Activated CD4-positive, alpha-beta T cell treated with anti-CD3 and anti-CD28 coated beads, Interleukin-2, amount 50 U/mL, for 4 hours (primary cell): Measurements from ENCODE around the gene AP5B1.

ENCODE experiments used
- DNase-seq, 2 experiments: peaks; one replicate each; pipeline ENCODE4 v3.0.0-alpha.2; 2020

Gene AP5B1

DNA sequence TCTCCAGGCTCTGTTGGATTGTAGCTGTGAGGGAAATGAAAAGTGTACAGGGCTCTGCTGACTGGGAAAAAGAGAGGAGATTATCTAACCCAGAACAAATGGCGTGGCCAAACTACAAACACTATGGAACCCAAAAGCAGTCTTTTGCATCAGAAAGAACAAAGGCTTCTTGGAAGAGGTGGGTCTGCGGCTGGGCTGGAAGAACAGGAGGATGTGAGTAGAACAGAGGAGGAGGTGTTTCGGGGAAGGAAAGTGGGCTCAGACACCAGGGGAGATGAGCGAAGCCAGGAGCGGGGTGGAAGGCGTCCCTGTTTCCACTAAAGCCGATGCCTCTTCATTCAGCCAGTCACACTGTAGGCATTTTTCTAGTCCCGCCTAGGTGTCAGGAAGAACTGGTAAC is 18.1 kb upstream of the AP5B1 start:
- no peak for DNase-seq

DNA sequence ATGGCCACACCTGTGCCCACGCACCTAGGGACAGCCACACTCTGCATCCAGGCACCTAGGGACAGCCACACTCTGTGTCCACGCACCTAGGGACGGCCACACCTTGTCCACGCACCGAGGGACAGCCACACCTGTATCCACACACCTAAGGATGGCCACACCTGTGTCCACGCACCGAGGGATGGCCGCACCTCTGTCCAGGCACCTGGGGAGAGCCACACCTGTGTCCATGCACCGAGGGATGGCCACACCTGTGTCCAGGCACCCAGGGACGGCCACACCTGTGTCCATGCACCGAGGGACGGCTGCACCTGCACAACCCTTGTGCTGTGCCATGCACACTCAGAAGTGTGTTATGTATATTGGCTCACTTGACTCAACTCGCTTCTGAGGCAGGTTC is 16.9 kb upstream of the AP5B1 start:
- DNase-seq, result no peak

DNA sequence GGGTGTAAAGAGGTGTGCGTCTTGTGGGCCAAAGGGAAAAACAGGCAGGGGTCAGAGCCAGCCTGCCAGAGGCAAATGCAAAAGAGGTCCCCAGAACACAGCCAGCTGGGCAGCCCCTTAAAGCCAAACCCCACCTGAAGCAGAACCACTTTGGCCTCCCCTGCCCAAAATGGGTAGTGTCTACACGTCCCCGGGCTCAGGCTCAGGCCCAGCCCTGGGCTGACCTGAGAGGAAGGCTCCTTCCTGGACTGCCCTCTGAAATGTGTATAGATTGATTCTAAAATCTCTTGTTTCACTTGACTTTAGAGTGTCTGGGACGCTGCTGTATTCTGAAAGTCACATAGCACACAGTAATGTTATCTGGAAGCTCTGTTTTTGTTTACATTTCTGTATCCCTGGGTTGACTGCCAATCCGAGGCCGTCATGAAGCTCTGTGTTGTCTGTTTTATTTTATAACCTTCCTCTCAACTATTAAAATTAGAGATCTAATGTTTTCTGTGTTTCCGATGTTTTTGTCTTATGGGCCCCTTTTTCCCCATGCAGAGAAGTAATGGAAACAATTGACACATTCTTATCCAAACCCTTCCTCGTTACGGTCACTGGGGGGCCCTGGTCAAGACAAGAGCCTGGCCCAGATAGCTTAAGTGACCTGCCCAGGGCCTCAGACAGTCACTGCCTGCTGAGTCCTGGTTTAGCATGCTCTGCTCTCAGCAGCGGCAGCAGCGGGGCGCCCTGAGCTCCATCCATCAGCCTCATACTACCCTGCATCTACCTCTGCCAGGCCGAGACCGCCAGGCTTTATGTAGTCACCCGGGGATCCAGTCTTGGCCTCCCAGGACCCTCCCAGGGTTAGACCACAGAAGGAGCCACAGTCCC is 16.2 kb upstream of the AP5B1 start:
- no peak for DNase-seq

DNA sequence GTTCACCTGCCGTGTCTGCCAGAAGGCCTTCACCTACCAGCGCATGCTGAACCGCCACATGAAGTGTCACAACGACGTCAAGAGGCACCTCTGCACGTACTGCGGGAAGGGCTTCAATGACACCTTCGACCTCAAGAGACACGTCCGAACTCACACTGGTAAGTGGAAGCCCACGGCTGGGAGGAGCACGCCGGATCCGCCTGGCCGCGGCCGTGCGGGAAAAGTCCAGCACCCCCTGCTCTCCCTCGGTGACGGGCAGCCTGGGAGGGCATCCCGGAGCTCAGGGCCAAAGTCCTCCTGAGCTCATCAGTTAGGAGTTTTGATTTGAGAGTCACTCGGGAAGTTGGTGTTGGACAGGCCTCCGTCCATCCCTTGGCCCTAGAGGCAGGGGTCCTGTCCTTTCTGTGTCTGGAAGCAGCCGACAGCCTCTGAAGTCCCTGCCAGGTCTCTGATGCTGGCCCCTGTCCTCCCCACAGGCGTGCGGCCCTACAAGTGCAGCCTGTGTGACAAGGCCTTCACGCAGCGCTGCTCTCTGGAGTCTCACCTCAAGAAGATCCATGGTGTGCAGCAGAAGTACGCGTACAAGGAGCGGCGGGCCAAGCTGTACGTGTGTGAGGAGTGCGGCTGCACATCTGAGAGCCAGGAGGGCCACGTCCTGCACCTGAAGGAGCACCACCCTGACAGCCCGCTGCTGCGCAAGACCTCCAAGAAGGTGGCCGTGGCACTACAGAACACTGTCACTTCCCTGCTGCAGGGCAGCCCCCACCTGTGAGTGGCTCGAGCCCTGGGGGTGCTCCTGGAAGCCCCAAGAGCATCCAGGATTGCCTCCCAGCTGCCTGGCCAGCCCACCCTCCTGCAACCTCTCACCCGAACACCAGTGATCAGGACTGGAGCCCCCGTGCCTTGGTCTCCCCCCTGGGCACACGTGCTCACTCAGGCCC is 14.1 kb upstream of the AP5B1 start:
- no peak for DNase-seq

DNA sequence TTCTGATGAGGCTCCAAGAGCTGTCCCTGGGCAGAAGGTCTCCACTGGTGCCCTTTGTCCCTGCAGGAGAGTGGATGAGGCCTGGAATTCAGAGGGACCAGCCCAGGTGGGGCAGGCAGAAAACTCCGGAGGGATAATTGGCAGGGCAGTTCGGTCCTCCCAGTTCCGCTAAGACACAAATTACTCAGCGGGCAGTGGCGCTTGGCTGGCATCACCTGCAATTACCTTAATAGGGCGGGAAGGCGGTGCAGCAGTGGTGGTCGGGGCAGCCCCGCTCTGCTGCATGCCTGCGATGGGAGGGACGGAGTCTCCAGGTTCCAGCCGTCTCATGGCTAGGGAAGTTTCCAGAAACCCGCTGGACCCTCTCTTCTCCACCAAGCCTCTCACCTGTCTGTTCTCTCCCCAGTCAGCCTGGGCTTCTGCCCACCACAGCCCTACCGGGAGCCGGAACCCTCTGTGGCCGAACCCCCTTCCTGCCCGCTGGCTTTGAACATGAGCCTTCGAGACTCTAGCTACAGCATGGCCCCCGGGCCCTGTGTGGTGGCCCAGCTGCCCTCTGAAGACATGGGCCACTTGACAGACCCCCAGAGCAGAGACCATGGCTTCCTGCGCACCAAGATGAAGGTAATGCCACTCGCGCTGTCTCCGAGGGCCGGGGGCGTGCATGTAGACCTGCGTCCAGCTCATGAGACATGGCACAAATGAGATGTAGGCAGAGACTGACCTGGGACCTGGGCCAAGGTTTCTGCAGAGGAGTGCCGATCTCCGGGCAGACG is 13.0 kb upstream of the AP5B1 start:
- DNase-seq, result no peak

DNA sequence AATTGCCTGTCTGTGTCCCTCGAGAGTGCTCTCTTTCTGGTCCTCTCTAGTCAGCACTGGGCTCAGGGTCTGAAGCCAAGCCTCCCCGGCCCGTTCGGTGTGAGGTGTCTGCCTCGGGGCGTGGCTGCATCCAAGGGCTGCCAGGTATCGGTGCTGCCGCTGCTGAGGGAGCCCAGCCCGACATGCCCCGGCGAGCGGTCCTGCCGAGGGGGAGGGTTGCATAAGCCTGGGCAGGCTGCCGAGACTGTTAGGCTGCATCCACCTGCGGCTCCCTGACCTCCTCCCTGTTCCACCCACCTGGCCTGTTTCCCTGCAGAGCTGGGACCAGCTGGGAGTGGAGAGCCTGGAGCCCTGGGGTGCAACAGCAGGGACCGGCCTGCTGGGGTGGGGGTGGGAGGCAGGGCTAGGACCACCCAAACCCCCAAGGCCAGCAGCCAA is 12.4 kb upstream of the AP5B1 start:
- DNase-seq, result no peak

DNA sequence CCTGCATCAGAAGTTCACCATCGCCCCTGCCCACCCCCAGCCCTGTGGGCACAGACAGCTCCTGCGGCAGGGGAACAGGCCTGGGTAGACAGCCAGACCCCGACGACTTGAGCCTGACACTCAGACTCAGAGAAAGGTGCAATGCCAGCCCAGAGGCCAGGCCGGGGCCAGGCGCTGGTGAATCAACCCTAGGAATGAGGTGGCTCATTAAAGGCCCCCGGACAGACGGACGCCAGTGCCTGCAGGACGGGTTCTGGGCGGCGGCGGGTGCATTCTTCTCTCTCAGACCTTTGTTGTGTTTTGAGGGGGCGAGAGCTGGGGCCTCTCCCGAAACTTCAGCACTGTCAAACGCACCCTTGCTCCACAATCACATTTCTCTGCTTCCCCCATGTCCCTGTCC is 11.7 kb upstream of the AP5B1 start:
- DNase-seq, result no peak

DNA sequence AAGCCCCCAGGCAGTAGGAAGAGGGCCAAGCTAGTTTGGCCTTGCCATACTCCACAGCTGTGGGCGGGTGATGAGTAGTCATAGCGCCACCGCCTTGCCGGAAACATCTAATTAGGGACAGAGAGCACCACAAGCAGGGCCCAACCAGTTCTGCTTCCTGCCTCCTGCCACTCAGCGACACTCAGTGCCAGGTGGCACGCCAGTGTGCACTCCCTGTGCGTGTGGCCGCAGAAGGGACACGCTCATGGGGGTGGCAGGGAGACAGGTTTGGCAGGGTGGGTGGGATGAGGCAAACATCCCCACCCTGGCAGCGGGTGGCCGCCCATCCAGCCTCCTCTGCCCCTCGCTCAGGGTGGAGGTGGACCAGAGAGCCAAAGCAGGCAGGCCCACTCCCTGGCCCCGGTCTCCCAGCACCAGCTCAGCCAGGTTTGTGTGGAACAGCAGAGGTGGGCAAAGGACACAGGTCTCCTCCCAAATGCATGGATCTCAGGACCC is 11.0 kb upstream of the AP5B1 start:
- DNase-seq, result no peak

DNA sequence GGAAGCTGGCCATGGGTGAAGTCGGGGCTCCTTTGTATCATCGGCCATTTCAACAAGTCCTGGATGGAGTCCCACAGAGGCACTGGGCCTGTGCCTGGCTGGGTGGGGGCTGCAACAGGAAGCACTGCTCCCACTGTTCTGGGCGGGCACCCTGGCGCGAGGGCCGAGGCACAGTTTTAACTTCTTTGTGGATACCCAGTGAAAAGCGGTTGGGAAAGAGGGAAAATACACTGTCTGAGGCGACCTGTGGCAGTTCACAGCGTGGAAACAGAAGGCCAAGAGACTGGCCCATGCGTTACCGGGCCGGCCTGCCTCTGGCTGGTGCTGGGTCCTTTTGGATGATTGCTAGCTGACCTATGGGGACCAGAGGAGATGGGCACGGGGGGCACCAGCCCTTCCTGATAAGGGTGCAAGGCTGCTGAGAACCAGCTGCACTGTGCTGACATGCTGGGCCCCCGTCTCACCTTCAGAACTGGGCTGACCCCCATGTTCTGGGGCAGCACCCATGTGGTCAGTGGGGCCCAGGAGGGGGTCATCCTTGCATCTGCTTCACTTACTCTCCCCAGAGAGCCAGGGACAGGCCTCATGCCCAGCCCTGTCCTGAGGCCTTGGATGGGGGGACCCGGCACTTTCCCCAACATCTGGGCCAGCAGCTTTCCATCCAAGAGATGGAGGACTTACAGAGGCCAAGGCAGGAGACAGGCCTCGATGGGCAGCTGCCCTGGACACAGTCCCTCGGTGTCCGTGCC is 10.3 kb upstream of the AP5B1 start:
- no peak for DNase-seq

DNA sequence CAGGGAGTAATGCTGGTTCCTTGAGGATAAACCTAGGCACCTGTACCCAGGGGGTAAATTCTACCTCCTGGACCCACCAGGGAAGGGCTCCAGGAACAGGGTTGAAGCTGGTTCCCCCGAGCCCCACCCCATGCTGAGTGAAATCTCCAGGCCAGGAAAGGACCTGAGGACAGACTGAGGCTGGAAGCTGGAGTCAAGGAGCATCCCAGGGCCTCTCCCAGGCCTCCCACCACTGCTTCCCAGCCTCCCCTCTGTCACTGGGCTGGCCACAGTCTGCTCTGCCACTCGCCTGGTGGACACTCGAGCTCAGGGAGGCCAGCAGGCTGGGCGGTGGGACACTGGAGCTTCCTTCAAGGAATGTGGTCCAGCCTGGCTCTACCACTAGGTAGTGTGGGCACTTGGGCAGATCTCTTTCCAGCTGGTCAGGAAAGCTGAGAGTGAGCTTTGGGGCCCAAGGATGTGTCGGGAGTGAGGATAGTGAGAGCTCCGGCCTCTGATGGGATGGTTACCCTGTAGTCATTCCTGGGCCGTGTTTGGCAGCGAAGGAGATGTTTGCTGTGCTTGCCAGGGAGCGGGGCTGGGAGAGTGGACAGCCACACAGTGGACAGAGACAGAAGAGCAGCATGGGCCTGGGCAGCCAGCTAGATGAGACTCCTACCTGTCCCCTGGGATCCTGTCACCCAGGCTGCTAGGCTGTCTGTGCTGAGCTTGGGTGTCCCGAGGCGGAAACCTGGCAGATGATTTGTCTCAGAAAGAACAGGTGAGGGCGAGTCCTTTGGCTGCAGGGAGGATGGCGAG is 9.5 kb upstream of the AP5B1 start:
- DNase-seq, result no peak

DNA sequence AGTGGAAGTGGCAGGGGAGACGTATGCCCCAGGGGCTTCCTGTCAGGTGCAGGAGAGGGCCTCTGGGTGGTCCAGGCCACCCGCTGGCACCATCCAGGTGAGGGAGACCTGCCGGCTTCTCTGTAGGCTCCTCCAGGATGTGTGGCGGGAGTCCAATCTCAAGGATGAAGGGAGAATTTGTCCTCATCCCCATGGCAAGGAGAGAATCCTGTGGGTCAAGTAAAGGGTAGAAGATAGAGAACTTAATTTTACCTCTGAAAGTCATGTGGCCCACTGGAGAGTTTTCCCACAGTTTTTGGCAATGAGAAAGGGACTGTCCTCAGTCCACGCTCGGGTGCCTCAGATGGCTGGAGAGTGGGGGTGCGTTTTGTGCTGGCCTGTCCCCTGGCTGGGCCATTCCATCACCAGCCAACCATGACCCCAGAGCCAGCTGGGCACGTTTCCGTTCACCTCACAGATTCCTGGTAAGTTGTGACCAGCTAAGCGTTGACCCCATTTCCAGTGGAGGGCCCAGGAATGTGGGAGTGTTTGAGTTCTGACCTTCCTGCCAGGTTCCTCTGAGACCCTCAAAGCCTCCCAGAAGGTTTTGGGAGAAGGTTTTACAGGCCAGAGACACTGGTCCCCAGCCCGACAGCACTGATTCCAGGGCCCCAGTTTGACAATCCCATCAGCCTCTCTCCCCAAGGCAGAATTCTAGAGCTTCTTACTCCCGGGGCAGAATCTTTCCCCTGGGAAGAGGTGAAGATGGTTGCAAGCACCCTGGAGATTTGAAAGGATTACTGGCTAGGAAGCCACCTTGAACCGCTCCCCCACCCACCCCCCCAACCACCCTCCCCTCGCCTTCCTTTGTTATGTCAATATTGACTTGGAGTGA is 8.7 kb upstream of the AP5B1 start:
- no peak for DNase-seq

DNA sequence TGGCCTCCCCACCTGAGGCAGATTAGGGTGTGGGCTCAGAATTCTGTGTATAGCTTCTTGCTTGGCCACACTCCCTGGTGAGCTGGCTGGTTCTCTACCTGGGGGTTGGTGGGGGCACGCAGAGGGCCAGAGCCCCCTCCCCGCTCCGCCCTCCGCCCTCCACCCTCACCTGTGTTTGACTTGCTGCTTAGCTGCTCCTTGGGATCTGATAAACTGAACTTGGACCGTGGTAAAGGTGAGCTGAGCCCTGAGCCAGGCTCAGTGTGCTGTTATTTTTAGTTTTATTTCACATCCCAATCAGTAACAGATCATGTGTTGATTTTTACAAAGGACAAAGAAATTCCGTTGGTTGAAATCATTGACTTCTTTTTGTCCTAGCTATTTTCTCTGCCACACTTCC is 8.0 kb upstream of the AP5B1 start:
- no peak for DNase-seq

DNA sequence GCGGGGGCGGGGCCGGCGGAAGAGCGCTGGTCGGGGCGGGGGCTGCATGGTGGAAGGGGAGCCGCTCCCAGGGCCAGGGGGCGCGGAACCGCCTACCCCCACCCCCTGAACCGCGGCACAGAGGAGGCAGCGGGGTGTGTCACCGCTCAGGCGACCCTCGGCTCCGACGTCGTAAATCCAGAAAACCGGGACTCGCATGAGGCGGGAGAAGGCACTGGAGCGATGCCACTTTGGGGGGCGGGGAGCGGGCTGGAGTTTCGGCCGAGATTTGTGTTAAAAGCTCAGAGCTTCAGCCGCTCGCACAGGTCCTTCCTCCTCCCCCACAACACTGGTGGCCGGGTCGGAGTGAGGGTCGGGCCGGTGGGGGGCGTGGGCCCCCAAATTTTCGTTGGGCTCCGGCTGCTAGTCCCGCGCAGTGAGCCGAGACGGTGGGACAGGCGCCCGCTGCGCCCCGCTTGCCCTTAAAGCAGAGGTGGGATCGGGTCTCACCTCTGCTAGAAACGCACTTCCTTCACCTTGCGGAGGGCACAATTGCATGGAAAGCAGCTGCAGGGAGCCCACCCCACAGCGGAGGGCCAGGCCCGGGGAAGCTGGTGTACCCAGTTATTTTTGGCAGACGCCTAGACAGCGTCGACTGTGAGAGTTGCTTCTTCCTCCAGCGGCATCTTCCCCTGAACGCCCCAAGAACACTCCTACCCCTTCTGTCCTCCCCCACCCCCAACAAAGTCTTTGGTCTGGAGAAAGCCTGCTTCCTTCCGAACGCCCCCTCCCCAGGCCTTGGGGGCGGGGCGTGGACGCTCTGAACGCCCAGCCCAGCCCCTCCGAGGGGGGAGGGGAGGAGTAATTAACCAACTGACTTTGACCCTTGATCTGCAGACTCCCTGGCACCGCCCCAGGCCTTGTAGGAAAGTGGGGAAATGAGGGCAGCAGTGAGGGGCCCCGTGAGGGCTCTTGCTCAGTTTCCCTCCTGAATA is 7.2 kb upstream of the AP5B1 start:
- no peak for DNase-seq

DNA sequence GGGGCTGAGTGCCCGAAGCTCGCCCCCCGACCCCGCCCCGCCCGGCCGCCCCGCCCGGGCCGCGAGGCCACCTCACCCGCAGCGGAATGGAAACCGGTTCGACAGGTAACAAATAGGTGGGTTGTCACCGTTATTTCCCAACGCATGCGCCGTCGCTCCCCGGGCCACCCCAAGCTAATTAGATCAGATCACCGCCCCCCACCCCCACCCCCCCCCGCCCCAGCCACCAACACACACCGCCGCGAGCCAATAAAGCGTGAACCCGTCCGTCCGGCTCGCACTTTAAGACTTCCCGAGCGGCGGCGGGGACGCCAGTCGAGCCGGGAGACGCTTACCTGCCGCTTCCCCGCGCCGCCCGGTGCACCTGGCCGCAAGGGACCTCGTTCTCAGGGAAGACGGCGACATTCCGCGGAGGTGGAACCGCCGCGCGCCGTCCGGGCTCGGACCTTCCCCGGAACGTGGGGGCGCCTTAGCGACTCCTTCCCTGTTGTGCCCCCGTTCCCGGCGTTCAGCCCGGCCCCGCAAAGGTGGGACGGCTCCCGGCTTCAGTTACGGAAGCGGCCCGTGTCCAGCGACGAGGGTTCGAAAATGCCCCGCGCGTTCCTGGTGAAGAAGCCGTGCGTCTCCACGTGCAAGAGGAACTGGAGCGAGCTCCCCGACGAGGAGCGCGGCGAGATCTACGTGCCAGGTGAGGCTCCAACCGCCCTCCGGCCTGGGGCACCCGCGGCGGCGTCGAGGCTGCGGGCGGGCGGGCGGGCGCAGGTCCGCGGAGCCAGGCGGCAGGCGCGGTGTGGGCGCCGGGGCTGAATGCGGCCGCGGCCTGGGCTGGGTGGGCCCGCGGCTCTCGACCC is 6.2 kb upstream of the AP5B1 start, which contains the start of gene OVOL1:
Gene OVOL1 (plus strand): TSS at position 278 of the 851 bp plus-strand sequence. CDS start 311 bp downstream, at position 589.
- DNase-seq, result peak; percentile 27 to 49

DNA sequence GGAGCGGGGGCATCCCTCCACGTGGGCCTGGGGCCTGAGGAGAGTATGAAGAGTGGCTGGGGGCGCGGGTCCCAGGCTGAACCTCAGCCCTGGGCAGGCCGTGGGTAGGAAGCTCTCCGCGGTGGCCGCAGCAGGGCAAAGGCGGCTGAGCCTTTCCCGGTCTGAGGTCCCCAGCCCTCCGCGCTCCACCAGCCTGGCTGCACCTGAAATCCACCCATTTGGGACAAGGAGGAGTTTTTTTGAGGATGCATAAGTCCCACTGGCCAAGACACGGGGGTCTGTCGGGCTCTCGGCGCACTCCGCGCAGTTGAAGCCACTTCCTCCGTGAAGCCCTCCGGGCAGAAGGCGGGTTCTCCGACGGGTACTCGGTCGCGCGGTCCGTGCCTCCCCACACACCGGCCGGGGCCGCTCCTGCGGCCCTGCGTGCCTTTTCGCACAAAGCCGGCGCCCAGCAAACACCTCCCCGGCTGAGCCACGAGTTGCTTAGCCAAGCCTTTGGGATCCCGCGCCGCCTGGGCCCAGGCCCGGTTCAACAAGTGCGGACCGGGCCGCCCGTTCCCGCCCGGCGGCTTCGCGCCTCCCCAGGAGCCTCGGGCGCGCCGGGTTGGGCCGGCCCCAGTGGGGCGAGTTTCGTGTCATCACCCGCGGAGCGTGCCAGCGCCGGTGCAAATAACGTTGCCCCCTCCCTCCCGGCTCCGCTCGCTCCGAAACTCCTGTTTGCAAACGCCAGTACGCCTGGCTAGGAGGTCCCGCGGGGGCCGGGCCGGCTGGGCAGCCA is 5.4 kb upstream of the AP5B1 start:
- DNase-seq, result no peak

DNA sequence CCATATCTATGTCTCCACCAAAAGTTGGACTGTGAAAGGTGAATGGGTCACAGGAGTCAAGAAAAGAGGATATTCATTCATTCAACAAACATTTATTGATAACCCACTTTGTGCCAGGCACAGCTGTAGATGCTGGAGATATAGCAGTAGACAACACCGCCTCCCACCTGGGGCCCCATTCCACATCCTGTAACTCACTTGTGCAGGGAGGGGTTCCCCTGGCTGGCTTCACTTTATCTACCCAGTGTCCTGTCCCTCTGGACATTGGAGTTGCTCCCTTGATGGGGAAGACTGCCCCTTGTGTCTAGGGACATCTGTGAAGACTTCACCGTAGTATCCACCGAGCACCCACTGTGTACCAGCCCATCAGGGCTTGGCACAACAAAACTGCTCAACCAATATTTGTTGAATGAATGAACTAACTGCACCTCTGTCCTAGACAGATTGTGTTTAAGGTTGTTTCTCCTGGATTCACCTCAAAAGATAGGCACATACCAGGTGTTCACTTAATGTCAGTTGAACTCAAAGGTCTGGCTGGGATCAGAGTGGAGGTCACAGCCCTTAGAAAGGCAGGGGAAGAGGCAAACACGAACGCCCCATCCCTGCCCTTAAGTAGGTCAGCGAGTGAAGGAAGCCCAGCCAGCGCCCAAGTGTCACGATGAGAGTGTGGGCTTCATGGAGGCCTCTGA is 4.7 kb upstream of the AP5B1 start:
- no peak for DNase-seq
